NCI-H524 treated with DMSO at 0.1 percent for 48 hours (cell line): ENCODE measurements around the gene CBLN3.

Source experiments
- DNase-seq: peaks from one replicate; lab custom pipeline; 2025; lab: John Stamatoyannopoulos, UW

CBLN3 gene

GRCh38 chr14:24439257-24439656 is 9.8 kb upstream of the CBLN3 start:
- DNase-seq: no peak

- no peak for DNase-seq
Measured at GRCh38 chr14:24438223-24439097, 9.0 kb upstream of the CBLN3 start.

- no peak for DNase-seq
Measured at GRCh38 chr14:24437736-24438067, 8.2 kb upstream of the CBLN3 start.

- DNase-seq: no peak
Measured at GRCh38 chr14:24437020-24437735, 7.7 kb upstream of the CBLN3 start.

GRCh38 chr14:24436355-24437019 is 7.0 kb upstream of the CBLN3 start:
- peak; percentile 20 for DNase-seq

GRCh38 chr14:24435998-24436354 is 6.5 kb upstream of the CBLN3 start:
- no peak for DNase-seq

- DNase-seq: no peak
Measured at GRCh38 chr14:24435192-24435810, 5.8 kb upstream of the CBLN3 start.

GRCh38 chr14:24434676-24435075 is 5.2 kb upstream of the CBLN3 start:
- no peak for DNase-seq

- DNase-seq: no peak
Measured at GRCh38 chr14:24434036-24434435, 4.6 kb upstream of the CBLN3 start.

GRCh38 chr14:24432259-24433131 is 3.0 kb upstream of the CBLN3 start:
- no peak for DNase-seq

- peak; percentile 90 for DNase-seq
Measured at GRCh38 chr14:24431569-24432258, 2.2 kb upstream of the CBLN3 start.

GRCh38 chr14:24430682-24431568 is 1.5 kb upstream of the CBLN3 start:
- no peak for DNase-seq

- no peak for DNase-seq
Measured at GRCh38 chr14:24430143-24430681, 744 bp upstream of the CBLN3 start.

GRCh38 chr14:24428628-24429394 is 657 bp downstream of the CBLN3 start:
- no peak for DNase-seq

- DNase-seq: no peak
Measured at GRCh38 chr14:24427537-24428508, 1.6 kb downstream of the CBLN3 start.

GRCh38 chr14:24426912-24427536 is 2.4 kb downstream of the CBLN3 start:
- no peak for DNase-seq
